Activated CD4-positive, alpha-beta T cell treated with anti-CD3 and anti-CD28 coated beads for 48 hours (primary cell): Measurements from ENCODE around the gene IMMP1L.

Source experiments
- DNase-seq: peaks from one replicate; pipeline ENCODE4 v3.0.0-alpha.2; 2020

The IMMP1L gene

DNA sequence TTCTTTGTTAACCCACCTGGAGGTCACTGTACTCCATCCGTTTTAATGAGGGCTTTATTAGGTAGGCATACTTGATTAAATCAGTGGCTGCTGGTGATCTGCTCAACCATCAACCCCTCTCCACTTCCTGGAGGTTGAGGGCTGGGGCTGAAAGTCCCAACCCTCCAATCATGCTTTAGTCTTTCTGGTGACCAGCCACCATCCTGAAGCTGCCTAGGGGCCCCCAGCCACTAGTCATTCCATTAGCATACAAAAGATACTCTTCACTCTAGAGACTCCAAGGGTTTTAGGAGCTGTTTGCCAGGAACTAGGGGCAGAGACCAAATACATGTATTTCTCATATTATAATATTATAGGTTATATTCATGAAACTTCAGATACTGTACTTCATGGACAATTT, 126.3 kb downstream of the IMMP1L start:
- DNase-seq: no peak
